Activated CD8-positive, alpha-beta memory T cell treated with anti-CD3 and anti-CD28 coated beads for 36 hours (primary cell): ENCODE measurements around the gene ITGB3. TPM values are rescaled to one million over a fixed set of nuclear protein-coding genes. Genes with fewer than 3 reads are reported as not detected.

Experiments used
- CTCF ChIA-PET: fragments of 350-600 bp; sonication (Branson Sonifier 250); formaldehyde crosslinking; loops from one replicate; lab custom pipeline; 2021; ENCODE audit warnings: antibody characterized with exemption; lab: Charles Lee
- POLR2A ChIA-PET: fragments of 350-600 bp; sonication (Branson Sonifier 250); formaldehyde crosslinking; loops from one replicate; lab custom pipeline; 2021; ENCODE audit warnings: antibody characterized with exemption; lab: Charles Lee
- total RNA-seq, 2 experiments: library from RNA; stranded (reverse); gene quantifications; one replicate each; pipeline ENCODE4 v1.2.3, GENCODE V29; 2021

The ITGB3 gene
- total RNA-seq, 2 experiments from 2014 or later = 0.04 TPM; not detected in 1

DNA sequence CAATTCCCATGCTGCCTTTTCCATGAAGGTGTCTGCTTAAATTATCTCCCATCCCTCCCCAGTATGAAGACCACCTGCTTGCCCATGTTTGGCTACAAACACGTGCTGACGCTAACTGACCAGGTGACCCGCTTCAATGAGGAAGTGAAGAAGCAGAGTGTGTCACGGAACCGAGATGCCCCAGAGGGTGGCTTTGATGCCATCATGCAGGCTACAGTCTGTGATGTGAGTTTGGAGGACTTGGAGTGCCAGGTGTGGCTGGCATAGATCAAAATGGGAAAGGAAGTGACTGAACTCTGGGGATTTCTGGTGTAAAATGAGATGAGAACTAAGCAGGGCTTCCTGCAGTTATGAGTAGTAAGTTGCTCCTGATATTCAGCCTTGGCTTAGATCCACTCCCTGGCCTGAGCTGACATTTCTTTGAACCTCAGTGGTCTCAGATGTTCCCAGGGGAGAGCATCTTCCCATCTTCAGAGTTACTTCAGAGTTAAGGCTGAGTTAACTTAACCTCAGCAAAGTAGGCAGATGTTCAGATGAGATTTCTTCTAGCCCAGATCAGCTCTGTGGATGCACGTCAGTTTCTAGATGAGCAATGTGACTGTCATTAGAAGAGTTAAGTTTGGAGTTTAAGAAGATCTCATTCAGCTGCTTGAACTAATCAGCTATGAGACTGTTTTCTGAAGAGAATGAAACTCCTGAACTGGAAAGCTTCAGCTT is 32.7 kb downstream of the ITGB3 start:
- ChIA-PET CTCF (interaction anchor here (0.5 kb wide), 1 partner anchor 425 kb away, joined by 3 read pairs; no protein-coding TSS in a partner anchor), POLR2A (no interaction called here)

GRCh38 chr17:47287068-47287467 is 33.4 kb downstream of the ITGB3 start:
- CTCF ChIA-PET = no interaction called here
- POLR2A ChIA-PET = no interaction called here

DNA sequence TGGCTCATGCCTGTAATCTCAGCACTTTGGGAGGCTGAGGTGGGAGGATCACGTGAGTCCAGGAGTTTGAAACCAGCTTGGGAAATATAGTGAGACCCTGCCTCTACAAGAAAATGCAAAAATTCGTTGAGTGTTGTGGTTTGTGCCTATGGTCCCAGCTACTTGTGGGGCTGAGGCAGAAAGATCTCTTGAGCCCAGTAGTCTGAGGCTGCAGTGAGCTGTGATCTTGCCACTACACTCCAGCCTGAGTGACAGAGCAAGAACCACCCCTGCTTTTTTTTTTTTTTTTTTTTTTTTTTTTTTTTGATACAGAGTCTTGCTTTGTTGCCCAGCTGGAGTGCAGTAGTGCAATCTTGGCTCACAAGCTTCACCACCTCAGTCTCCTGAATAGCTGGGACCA is 34.0 kb downstream of the ITGB3 start:
- POLR2A ChIA-PET = no interaction called here
- CTCF ChIA-PET = interaction anchor here (0.6 kb wide), 1 partner anchor 190 kb away, joined by 3 read pairs; no protein-coding TSS in a partner anchor

- ChIA-PET POLR2A (no interaction called here), CTCF (no interaction called here)
Observed at GRCh38 chr17:47288531-47289116, 35.0 kb downstream of the ITGB3 start.

- ChIA-PET CTCF (no interaction called here), POLR2A (no interaction called here)
Observed at GRCh38 chr17:47289302-47289701, 35.7 kb downstream of the ITGB3 start.

- ChIA-PET CTCF (no interaction called here), POLR2A (no interaction called here)
Observed at GRCh38 chr17:47290870-47291241, 37.2 kb downstream of the ITGB3 start.

GRCh38 chr17:47291242-47291873 is 37.7 kb downstream of the ITGB3 start:
- CTCF ChIA-PET = no interaction called here

DNA sequence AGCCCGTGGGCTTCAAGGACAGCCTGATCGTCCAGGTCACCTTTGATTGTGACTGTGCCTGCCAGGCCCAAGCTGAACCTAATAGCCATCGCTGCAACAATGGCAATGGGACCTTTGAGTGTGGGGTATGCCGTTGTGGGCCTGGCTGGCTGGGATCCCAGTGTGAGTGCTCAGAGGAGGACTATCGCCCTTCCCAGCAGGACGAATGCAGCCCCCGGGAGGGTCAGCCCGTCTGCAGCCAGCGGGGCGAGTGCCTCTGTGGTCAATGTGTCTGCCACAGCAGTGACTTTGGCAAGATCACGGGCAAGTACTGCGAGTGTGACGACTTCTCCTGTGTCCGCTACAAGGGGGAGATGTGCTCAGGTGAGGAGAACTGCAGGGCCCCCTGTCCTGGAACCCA is 38.6 kb downstream of the ITGB3 start:
- CTCF ChIA-PET = no interaction called here
- POLR2A ChIA-PET = no interaction called here

More at GRCh38 chr17:47291242-47291873, 37.7 kb downstream of the ITGB3 start:
- POLR2A ChIA-PET = no interaction called here

- ChIA-PET POLR2A (no interaction called here), CTCF (no interaction called here)
Observed at GRCh38 chr17:47295037-47295873, 41.6 kb downstream of the ITGB3 start.

DNA sequence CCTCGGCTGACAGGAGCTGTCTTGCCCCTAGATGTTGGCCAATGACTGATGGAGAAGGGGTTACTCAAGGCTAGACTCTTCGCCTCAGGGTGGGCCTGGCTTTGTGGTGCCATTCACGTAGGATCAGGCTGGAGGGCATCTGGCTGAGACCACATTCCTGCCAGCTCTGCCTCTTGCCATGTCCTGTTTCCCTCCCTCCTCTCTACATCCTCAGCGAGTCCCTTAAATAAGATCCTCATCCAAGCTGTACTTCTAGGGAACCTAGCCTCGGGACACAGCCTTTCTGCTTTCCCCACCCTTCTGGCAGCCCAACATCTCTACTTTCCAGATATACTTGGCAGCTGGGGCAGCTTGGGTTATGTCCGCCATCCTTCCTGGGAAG is 42.2 kb downstream of the ITGB3 start:
- ChIA-PET POLR2A (no interaction called here), CTCF (no interaction called here)

DNA sequence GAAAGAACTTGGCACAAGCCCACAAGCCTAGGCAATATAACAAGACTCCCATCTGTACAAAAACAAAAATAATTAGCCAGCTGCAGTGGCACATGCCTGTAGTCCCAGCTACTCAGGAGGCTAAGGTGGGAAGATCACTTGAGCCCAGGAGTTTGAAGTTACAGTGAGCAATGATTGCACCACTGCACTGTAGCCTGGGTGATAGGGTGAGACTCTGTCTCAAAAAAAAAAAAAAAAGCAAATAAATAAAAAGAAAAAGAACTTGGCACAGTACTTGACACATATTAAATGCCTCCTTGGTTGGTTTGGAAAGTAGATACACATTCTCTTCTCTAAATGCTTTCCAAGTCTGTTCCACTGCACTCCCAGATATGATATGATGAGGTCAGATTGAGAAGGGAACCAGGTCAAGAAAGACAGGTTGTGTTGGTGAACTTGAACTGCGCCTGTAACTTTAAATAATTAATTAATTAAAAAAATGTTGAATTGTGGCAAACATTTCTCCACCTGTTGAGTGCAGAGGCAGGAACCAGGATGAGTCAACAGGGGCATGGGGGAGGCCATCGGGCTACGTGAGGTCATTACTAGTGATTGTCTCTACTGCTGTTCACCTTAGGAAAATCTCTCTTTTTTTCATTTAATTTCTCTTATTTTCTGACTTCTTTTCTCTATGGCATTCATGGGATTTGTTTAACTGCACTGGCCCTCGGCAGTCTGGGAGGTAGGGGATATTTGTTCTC is 44.2 kb downstream of the ITGB3 start:
- ChIA-PET POLR2A (no interaction called here), CTCF (no interaction called here)

DNA sequence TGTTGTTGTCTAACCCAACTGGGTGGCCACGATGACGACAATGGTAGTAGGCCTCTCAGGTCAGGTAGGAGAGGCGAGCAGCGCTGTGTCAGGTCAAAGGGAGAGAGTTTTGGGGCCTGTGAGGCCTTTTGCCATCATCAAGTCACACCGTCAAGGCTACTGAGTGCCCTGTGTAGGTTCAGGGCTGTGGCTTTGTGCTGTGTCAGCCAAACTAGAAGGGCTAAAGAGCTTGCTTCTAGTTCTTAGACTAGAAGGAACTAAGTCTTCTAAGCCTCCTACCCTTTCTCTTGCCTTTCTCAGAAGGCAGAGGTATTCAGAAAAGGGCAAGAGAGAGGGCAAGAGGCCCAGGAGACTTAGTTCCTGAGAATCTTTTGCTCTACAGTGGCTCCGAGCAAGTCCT is 45.1 kb downstream of the ITGB3 start:
- CTCF ChIA-PET = no interaction called here
- POLR2A ChIA-PET = no interaction called here

DNA sequence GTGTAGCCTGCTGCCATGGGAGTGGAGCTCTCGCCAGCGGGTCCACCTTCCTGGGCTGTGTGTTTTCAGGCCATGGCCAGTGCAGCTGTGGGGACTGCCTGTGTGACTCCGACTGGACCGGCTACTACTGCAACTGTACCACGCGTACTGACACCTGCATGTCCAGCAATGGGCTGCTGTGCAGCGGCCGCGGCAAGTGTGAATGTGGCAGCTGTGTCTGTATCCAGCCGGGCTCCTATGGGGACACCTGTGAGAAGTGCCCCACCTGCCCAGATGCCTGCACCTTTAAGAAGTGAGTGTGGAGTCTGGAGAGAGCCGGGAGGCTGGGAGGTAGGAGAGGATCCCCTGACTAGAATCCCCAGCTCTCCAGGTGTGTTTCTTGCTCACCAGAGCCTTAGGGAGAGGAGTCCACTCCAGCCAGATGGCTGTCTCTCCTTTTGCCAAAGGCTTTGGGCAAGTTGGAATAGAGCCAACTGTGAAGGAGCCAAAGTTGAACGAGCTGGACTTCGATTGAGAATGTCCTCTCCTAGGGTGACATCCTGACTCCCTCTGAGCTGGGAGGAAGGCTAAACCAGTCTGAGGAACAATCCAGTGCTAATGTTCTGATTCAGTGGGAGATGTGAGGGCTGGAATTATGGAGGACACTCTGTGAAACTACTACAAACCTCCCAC is 45.7 kb downstream of the ITGB3 start:
- POLR2A ChIA-PET = no interaction called here
- CTCF ChIA-PET = no interaction called here

DNA sequence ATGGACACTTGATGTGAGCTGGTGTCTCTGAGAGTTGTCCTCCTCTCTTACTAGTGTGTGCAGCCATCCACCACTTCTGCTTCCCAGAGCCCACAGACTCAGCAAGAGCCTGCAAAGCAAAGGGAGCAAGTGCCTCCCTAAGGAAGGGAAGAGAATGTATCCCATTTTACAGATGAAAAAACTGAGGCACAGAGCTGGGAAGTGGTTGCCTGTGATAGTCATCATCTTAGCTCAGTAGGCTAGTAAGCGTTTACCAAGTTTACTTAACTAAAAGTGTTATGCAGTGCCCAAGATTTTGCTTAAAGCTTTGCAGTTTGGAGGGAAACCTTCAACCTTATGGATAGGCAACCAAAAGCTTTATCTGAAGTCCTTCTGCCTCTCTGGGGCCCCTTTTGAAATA is 47.1 kb downstream of the ITGB3 start:
- CTCF ChIA-PET = no interaction called here
- POLR2A ChIA-PET = no interaction called here

DNA sequence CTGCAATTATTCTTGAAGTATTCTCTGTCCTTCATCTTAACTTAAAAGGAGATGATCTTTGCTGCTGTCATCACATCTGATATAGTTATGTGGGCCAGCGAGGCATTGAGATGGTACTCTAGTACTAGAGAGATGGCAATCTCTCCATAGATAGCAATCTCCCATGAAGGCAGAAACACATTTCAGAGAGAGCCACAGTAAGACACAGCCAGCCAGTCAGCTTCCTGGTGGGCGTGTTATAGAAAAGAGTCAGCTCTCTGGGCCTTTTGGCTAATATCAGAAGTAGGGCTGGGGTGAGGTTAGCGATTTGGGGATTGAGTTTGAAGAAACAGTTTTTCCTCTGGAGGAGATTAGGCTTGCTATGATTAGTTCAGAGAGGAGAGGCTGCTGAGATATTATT is 47.5 kb downstream of the ITGB3 start:
- ChIA-PET POLR2A (no interaction called here), CTCF (no interaction called here)

GRCh38 chr17:47301831-47302230 is 48.2 kb downstream of the ITGB3 start:
- POLR2A ChIA-PET = no interaction called here
- CTCF ChIA-PET = no interaction called here

DNA sequence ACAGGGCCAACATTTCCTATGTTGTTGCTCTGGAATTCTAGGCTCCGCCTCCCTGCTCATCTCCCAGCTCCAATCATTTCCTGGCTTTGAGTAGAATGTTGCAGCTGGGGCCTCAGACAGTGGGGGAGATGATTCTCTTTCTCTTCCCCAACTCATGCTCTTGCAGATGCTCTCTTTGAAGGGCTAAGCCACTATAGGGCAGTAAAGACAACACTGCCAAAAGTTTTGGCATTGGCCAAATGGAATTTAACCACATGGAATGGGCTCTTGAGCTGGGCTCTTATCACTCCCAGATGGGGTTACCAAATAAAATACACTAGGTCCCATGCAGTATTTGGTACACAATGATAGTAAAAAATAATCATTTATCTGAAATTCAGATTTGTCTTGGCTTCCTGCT is 50.6 kb downstream of the ITGB3 start:
- POLR2A ChIA-PET = no interaction called here
- CTCF ChIA-PET = no interaction called here

DNA sequence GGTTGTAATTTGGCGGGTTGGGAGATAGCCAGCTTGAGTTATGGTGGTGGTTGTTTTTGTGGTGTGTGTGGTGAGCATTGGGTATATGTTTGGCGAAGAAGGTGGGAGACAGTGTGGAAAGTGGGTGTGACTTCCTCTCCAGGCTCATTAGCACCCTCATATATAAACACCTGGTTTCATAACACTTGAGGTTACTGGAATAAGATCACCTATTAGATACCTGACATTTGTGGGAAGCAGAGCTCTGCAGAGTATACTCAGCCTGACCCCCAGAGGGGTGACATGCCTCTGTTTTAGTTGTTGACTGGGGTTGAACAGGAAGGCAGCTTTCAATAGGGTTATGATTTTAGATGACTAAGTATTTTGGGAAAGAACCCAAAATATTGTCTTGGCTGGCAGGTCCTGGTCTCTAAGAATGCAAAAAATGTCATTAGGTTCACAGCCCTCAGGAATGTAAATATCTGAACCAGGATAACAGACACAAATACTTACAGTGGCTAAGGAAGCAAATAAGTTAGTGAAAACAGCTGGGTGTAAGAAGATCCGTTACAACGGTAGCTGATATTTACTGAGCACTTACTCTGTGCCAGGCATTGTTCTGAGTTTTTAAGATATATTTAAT is 51.8 kb downstream of the ITGB3 start:
- POLR2A ChIA-PET = no interaction called here

More for the DNA sequence above, 51.8 kb downstream of the ITGB3 start:
- CTCF ChIA-PET = interaction anchor here (0.6 kb wide), 1 partner anchor 542 kb away, joined by 4 read pairs; no protein-coding TSS in a partner anchor
